Mesothelial cell of epicardium (in vitro differentiated cells): ENCODE measurements around the gene PGLYRP4. TPM values are rescaled to one million over a fixed set of nuclear protein-coding genes. Genes with fewer than 3 reads are reported as not detected.

ENCODE experiments used
- DNase-seq, 2 experiments: peaks; one replicate each; pipeline ENCODE4 v3.0.0; 2021; ENCODE audit warnings: low spot score in 2 of 2; ENCODE audit not compliant: unreplicated experiment in 2 of 2
- H3K27ac Mint-ChIP-seq: 2 replicates; pipeline ENCODE4 v1.8.0; 2021; ENCODE audit warnings: mixed read lengths
- H3K27me3 Mint-ChIP-seq: 2 replicates; pipeline ENCODE4 v1.8.0; 2021; ENCODE audit warnings: low read depth, mixed read lengths
- H3K36me3 Mint-ChIP-seq: 2 replicates; pipeline ENCODE4 v1.8.0; 2021; ENCODE audit warnings: mixed read lengths
- H3K4me1 Mint-ChIP-seq: 2 replicates; pipeline ENCODE4 v1.8.0; 2021; ENCODE audit warnings: mixed read lengths
- H3K4me3 Mint-ChIP-seq: 2 replicates; pipeline ENCODE4 v1.8.0; 2021; ENCODE audit warnings: mild to moderate bottlenecking, moderate library complexity, mixed read lengths
- H3K9me3 Mint-ChIP-seq: 2 replicates; pipeline ENCODE4 v1.8.0; 2021; ENCODE audit warnings: mixed read lengths
- total RNA-seq: library from RNA; stranded (reverse); gene quantifications from 3 replicates; pipeline ENCODE4 v1.2.1, GENCODE V29; 2021
- TF ChIP-seq, protein P1 (sequence below): fragments of 200-600 bp; sonication (generic); IDR thresholded peaks from one replicate; pipeline ENCODE4 v1.5.0; 2021; ENCODE audit warnings: antibody characterized with exemption; ENCODE audit not compliant: unreplicated experiment

The PGLYRP4 gene
- total RNA-seq, 1 donor from 2014 or later = not detected

GRCh38 chr1:153366261-153366660 lies 17.6 kb upstream of the PGLYRP4 start:
- Mint-ChIP-seq H3K36me3 (no peaks in the 10 kb centered on the region), H3K9me3 (no peaks in the 10 kb centered on the region), H3K27me3 (peaks cover 2% of the 10 kb centered on the region), H3K4me3 (no peak overlapping the region), H3K4me1 (peaks cover 19% of the 10 kb centered on the region), H3K27ac (no peak overlapping the region)
- DNase-seq = no peak
- TF ChIP-seq, protein P1, sequence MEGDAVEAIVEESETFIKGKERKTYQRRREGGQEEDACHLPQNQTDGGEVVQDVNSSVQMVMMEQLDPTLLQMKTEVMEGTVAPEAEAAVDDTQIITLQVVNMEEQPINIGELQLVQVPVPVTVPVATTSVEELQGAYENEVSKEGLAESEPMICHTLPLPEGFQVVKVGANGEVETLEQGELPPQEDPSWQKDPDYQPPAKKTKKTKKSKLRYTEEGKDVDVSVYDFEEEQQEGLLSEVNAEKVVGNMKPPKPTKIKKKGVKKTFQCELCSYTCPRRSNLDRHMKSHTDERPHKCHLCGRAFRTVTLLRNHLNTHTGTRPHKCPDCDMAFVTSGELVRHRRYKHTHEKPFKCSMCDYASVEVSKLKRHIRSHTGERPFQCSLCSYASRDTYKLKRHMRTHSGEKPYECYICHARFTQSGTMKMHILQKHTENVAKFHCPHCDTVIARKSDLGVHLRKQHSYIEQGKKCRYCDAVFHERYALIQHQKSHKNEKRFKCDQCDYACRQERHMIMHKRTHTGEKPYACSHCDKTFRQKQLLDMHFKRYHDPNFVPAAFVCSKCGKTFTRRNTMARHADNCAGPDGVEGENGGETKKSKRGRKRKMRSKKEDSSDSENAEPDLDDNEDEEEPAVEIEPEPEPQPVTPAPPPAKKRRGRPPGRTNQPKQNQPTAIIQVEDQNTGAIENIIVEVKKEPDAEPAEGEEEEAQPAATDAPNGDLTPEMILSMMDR = no peak

DNA sequence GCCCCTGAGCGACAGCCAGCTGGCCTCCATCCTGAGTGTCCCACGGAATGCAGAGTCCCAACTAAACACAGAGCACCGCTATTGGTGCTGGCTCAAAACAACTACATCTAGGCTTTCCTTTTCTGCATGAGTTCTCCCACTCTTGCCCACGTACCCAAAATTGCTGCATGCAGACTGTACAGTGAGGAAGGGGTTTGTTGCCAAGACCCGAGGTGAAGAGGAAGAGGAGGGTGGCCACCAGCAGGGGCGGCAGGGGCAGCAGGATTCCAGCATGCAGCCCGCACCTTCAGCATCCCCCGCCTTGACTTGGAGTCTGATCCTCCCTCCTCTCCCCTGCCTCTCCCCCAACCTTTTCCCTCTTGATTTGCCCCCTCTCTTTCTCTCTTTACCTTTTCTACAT lies 17.1 kb upstream of the PGLYRP4 start:
- DNase-seq = no peak
- Mint-ChIP-seq H3K27ac (no peak overlapping the region), H3K36me3 (no peaks in the 10 kb centered on the region), H3K9me3 (no peaks in the 10 kb centered on the region), H3K4me3 (no peak overlapping the region), H3K27me3 (no peaks in the 10 kb centered on the region), H3K4me1 (peaks cover 19% of the 10 kb centered on the region)
- TF ChIP-seq, protein P1 = no peak

GRCh38 chr1:153364766-153365666 lies 16.4 kb upstream of the PGLYRP4 start:
- TF ChIP-seq, protein P1 = no peak
- no peaks in the 10 kb centered on the region for H3K27me3 Mint-ChIP-seq
- H3K9me3 Mint-ChIP-seq = no peaks in the 10 kb centered on the region
- H3K4me3 Mint-ChIP-seq = no peak overlapping the region
- DNase-seq = no peak
- H3K27ac Mint-ChIP-seq = no peak overlapping the region
- no peaks in the 10 kb centered on the region for H3K36me3 Mint-ChIP-seq
- H3K4me1 Mint-ChIP-seq = peaks cover 19% of the 10 kb centered on the region

DNA sequence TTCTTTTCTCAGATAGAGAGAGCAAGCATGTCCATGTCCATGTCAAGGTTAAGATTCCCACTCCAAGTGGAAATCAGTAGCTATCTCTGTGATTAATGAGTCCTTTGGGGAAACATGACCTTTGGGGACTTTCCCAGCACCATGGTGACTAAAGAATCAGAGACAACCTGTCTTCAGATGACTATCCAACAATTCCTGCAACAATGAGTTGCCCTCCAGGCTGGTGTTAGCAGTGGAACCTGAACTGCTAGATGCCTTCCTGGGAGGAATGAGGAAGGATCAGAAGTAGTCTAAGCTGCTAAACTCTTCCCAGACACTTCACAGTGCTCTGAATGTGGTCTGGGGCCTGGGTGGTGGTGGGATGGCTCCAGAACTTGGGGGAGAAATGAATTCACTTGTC lies 15.5 kb upstream of the PGLYRP4 start:
- TF ChIP-seq, protein P1 = no peak
- Mint-ChIP-seq H3K36me3 (no peaks in the 10 kb centered on the region), H3K27me3 (no peaks in the 10 kb centered on the region), H3K4me3 (no peak overlapping the region), H3K9me3 (no peaks in the 10 kb centered on the region), H3K27ac (no peak overlapping the region), H3K4me1 (peaks cover 19% of the 10 kb centered on the region)
- peak in 1 of 2 experiments; percentile 20 for DNase-seq

GRCh38 chr1:153363641-153364040 lies 15.0 kb upstream of the PGLYRP4 start:
- H3K9me3 Mint-ChIP-seq = no peaks in the 10 kb centered on the region
- H3K27me3 Mint-ChIP-seq = no peaks in the 10 kb centered on the region
- H3K27ac Mint-ChIP-seq = no peak overlapping the region
- peaks cover 19% of the 10 kb centered on the region for H3K4me1 Mint-ChIP-seq
- H3K36me3 Mint-ChIP-seq = no peaks in the 10 kb centered on the region
- H3K4me3 Mint-ChIP-seq = no peak overlapping the region
- DNase-seq = peak in 1 of 2 experiments; percentile 9
- TF ChIP-seq, protein P1 = no peak
